Panc1 (cell line): ENCODE results near the gene ABHD13.

ENCODE experiments used
- CTCF ChIP-seq: fragments of 450-650 bp; IDR thresholded peaks from 2 replicates; pipeline ENCODE4 v1.5.1; 2017; ENCODE audit warnings: mild to moderate bottlenecking
- POLR2AphosphoS5 ChIP-seq: IDR thresholded peaks from 2 replicates; pipeline ENCODE4 v1.6.1; 2012; ENCODE audit warnings: mild to moderate bottlenecking, low read depth, low read length, moderate library complexity
- REST ChIP-seq, 2 experiments: IDR thresholded peaks; 2 replicates each; pipeline ENCODE4 v1.6.1; 2011 to 2012; ENCODE audit warnings: low read depth in 2 of 2, control low read depth in 1 of 2, low read length in 1 of 2, mild to moderate bottlenecking in 1 of 2, moderate library complexity in 1 of 2; ENCODE audit not compliant: insufficient read depth in 1 of 2
- SIN3A ChIP-seq: IDR thresholded peaks from 2 replicates; pipeline ENCODE4 v1.6.1; 2012; ENCODE audit warnings: low read depth, mild to moderate bottlenecking, low read length, moderate library complexity, borderline replicate concordance; ENCODE audit not compliant: insufficient read depth
- TCF7L2 ChIP-seq: IDR thresholded peaks from 2 replicates; pipeline ENCODE4 v1.6.1; 2011; ENCODE audit warnings: mild to moderate bottlenecking, low read depth, low read length, inconsistent platforms

- TF ChIP-seq CTCF = no peak
- no peak for TF ChIP-seq REST (IDR thresholded peaks at IDR 0.05; ENCODE audit: insufficient read depth in 1 of 2, low read depth in 2 of 2, low read length in 1 of 2)
- TF ChIP-seq POLR2AphosphoS5 = no peak
- no peak for TF ChIP-seq SIN3A
- TF ChIP-seq TCF7L2 = no peak
Observed at GRCh38 chr13:108257248-108257647, 39.1 kb downstream of the ABHD13 start.
